ENCODE data around the gene ZNF654. TPM values are rescaled to one million over a fixed set of nuclear protein-coding genes. Genes with fewer than 3 reads are reported as not detected.
A peak's percentile ranks its signal among the peaks of the same experiment; 100 is the strongest.

ZNF654 gene
- total and polyA plus RNA-seq, 10 donors = 2.8 to 22.3 (median 15.9) TPM

DNA sequence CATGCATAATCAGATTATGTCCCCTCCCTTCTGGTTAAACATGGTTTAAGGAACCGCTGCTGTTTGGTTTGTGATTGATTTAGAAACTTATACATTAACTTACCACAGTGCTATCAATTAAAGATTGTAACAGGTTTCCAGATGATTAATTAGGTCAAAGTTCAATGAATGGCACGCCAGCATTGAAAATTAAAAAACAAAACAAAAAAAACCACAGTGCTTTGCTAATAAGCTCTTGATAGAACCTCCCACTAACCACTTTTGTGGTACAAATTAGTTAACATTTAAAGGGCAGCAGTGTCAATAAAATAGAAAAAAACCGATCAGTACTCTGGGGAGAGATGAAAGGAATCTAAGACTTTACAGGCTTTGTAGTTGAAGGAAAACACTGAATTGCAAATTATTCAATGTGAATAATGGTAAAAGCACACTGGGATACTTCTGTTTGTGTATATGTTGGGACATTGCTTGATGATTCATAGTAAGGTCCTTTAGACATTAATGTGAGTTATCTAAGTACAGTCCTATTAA is 83.1 kb downstream of the ZNF654 start:
- 58 to 79% (median 73%) methylated on average over 3 of the region's 3 CpGs for WGBS, 5 donors
- no peak overlapping the region for H3K27ac ChIP-seq
- H3K9me3 ChIP-seq = no peaks in the 10 kb centered on the region
- H3K4me3 ChIP-seq = no peak overlapping the region
- DNase-seq = no peak
- no peaks in the 10 kb centered on the region for H3K27me3 ChIP-seq (replicated peaks in 1 of 7)
- TF ChIP-seq CTCF (IDR thresholded peaks at IDR 0.05 in 8 of 11, conservative IDR thresholded peaks at IDR 0.05 in 3 of 11) = no peak
- no peak for TF ChIP-seq POLR2AphosphoS5 (IDR thresholded peaks at IDR 0.05)
- no peak for TF ChIP-seq POLR2A (IDR thresholded peaks at IDR 0.05)
- peaks cover 0 to 1% (median 0%) of the 10 kb centered on the region in 6 donors for H3K4me1 ChIP-seq
- H3K36me3 ChIP-seq = peaks cover 0 to 53% (median 7%) of the 10 kb centered on the region in 6 donors
- intact Hi-C loops (cut with DNase I; ENCODE audit: low total_unique reads) = no loop called here

- intact Hi-C loops (cut with DNase I; ENCODE audit: low total_unique reads) = no loop called here
- H3K36me3 ChIP-seq = peaks cover 0 to 2% (median 0%) of the 10 kb centered on the region in 6 donors
- no peaks in the 10 kb centered on the region for H3K27me3 ChIP-seq (replicated peaks in 1 of 7)
- TF ChIP-seq POLR2A (IDR thresholded peaks at IDR 0.05) (no peak), POLR2AphosphoS5 (IDR thresholded peaks at IDR 0.05) (no peak)
- no peak for DNase-seq
- no peaks in the 10 kb centered on the region for H3K9me3 ChIP-seq
- H3K4me3 ChIP-seq = no peak overlapping the region
- peaks cover 14 to 41% (median 27%) of the 10 kb centered on the region in 6 donors for H3K4me1 ChIP-seq
- H3K27ac ChIP-seq = no peak overlapping the region
Measured at GRCh38 chr3:88147261-88147660, 88.2 kb downstream of the ZNF654 start.

DNA sequence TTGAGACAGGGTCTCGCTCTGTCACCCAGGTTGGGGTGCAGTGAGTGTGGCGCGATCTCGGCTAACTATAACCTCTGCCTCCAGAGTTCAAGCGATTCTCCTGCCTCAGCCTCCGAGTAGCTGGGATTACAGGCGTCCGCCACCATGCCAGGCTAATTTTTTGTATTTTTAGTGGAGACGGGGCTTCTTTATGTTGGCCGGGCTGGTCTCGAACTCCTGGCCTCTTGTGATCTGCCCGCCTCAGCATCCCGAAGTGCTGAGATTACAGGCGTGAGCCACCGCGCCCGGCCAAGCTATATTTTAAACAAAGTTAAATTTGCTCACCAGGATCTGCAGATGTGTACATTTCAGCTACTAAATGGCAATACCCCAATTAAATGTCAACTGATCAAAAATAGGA is 89.6 kb downstream of the ZNF654 start:
- peaks cover 21 to 55% (median 38%) of the 10 kb centered on the region in 6 donors for H3K4me1 ChIP-seq
- no peaks in the 10 kb centered on the region for H3K9me3 ChIP-seq
- peak; percentile 73 for DNase-seq
- intact Hi-C loops (cut with DNase I; ENCODE audit: low total_unique reads) = no loop called here
- WGBS, 5 donors = 74 to 83% (median 76%) methylated on average over 17 of the region's 17 CpGs
- peak overlapping the region in 7 of 8 donors; percentile 71 to 92 (median 85) for H3K4me3 ChIP-seq
- no peak for TF ChIP-seq CTCF (IDR thresholded peaks at IDR 0.05 in 8 of 11, conservative IDR thresholded peaks at IDR 0.05 in 3 of 11)
- TF ChIP-seq POLR2A (IDR thresholded peaks at IDR 0.05) = no peak
- no peak for TF ChIP-seq POLR2AphosphoS5 (IDR thresholded peaks at IDR 0.05)
- H3K27ac ChIP-seq = peak overlapping the region in 3 of 8 donors; percentile 93 to 95 (median 94)
- H3K27me3 ChIP-seq (replicated peaks in 1 of 7) = no peaks in the 10 kb centered on the region
- peaks cover 0 to 6% (median 5%) of the 10 kb centered on the region in 6 donors for H3K36me3 ChIP-seq

DNA sequence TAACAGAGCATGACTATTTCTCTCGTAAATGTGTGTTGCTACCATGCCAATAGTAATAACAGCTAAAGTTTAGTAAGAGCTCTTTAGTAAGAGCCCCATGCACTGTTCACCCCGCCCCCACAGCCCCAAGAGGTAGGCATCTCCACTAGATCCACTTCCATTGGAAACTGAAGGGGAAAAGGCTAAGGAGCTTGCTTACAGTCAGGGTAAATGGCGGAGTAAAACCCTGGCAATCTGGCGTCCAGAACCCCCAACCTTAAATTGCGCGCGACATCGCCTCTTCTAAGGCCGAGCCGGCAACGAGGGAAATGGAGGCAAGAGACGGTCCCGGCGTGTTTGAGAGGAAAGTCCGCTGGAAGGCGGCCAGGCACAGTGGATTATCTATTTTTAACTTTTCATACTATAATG is 90.0 kb downstream of the ZNF654 start:
- intact Hi-C loops (cut with DNase I; ENCODE audit: low total_unique reads) = no loop called here
- Histone ChIP-seq H3K36me3 (peaks cover 0 to 11% (median 7%) of the 10 kb centered on the region in 6 donors), H3K4me1 (peaks cover 21 to 60% (median 40%) of the 10 kb centered on the region in 6 donors), H3K27ac (peak overlapping the region; percentile 93 to 98 (median 94)), H3K4me3 (peak overlapping the region; percentile 71 to 92 (median 86)), H3K9me3 (no peaks in the 10 kb centered on the region), H3K27me3 (replicated peaks in 1 of 7) (no peaks in the 10 kb centered on the region)
- no peak for DNase-seq
- no peak for TF ChIP-seq POLR2AphosphoS5 (IDR thresholded peaks at IDR 0.05)
- no peak for TF ChIP-seq CTCF (IDR thresholded peaks at IDR 0.05 in 8 of 11, conservative IDR thresholded peaks at IDR 0.05 in 3 of 11)
- TF ChIP-seq POLR2A (IDR thresholded peaks at IDR 0.05) = no peak
- WGBS, 5 donors = 0 to 1% (median 0%) methylated on average over 16 of the region's 16 CpGs

Measured in spleen (tissue), 11 donors.